ENCODE results near the gene MOB2.

The MOB2 gene

GRCh38 chr11:1454576-1454975 is 32.0 kb downstream of the MOB2 start:
- DNase-seq = no peak

- DNase-seq = peak; percentile 44
Observed at GRCh38 chr11:1453611-1454034, 33.0 kb downstream of the MOB2 start.

- no peak for DNase-seq
Observed at GRCh38 chr11:1452744-1453143, 33.8 kb downstream of the MOB2 start.

- no peak for DNase-seq
Observed at GRCh38 chr11:1451781-1452470, 34.7 kb downstream of the MOB2 start.

- DNase-seq = no peak
Observed at GRCh38 chr11:1450949-1451710, 35.4 kb downstream of the MOB2 start.

GRCh38 chr11:1450344-1450875 is 36.2 kb downstream of the MOB2 start:
- DNase-seq = no peak

GRCh38 chr11:1449490-1450243 is 36.9 kb downstream of the MOB2 start:
- DNase-seq = no peak

GRCh38 chr11:1448882-1449281 is 37.7 kb downstream of the MOB2 start:
- DNase-seq = no peak

GRCh38 chr11:1447845-1448825 is 38.4 kb downstream of the MOB2 start:
- DNase-seq = no peak

GRCh38 chr11:1446623-1447022 is 40.0 kb downstream of the MOB2 start:
- DNase-seq = no peak

- DNase-seq = no peak
Observed at GRCh38 chr11:1445741-1446445, 40.7 kb downstream of the MOB2 start.

- DNase-seq = no peak
Observed at GRCh38 chr11:1444823-1445422, 41.7 kb downstream of the MOB2 start.

GRCh38 chr11:1444321-1444720 is 42.3 kb downstream of the MOB2 start:
- no peak for DNase-seq

- DNase-seq = no peak
Observed at GRCh38 chr11:1443737-1444136, 42.8 kb downstream of the MOB2 start.

GRCh38 chr11:1442807-1443366 is 43.7 kb downstream of the MOB2 start:
- no peak for DNase-seq

- DNase-seq = no peak
Observed at GRCh38 chr11:1442163-1442562, 44.4 kb downstream of the MOB2 start.

GRCh38 chr11:1440496-1440895 is 46.1 kb downstream of the MOB2 start:
- DNase-seq = no peak

GRCh38 chr11:1440066-1440465 is 46.5 kb downstream of the MOB2 start:
- DNase-seq = no peak

GRCh38 chr11:1439341-1439740 is 47.2 kb downstream of the MOB2 start:
- DNase-seq = no peak

- DNase-seq = no peak
Observed at GRCh38 chr11:1438967-1439330, 47.6 kb downstream of the MOB2 start.

All from CD4-positive, alpha-beta T cell treated with Interleukin-17A for 1 hour (primary cell).